Activated CD8-positive, alpha-beta memory T cell treated with anti-CD3 and anti-CD28 coated beads, Interleukin-2, amount 50 U/mL, for 1 hour (primary cell): ENCODE data around the gene RBM20.
A peak's percentile ranks its signal among the peaks of the same experiment; 100 is the strongest.
"Not testable (repeated sequence)": the region's sequence is repeated elsewhere in the genome, so short reads cannot be mapped to it uniquely, and the experiment has no call there.

ENCODE experiments used
- DNase-seq: peaks from one replicate; pipeline ENCODE4 v3.0.0-alpha.2; 2020; ENCODE audit errors: extremely low read depth

The RBM20 gene

DNA sequence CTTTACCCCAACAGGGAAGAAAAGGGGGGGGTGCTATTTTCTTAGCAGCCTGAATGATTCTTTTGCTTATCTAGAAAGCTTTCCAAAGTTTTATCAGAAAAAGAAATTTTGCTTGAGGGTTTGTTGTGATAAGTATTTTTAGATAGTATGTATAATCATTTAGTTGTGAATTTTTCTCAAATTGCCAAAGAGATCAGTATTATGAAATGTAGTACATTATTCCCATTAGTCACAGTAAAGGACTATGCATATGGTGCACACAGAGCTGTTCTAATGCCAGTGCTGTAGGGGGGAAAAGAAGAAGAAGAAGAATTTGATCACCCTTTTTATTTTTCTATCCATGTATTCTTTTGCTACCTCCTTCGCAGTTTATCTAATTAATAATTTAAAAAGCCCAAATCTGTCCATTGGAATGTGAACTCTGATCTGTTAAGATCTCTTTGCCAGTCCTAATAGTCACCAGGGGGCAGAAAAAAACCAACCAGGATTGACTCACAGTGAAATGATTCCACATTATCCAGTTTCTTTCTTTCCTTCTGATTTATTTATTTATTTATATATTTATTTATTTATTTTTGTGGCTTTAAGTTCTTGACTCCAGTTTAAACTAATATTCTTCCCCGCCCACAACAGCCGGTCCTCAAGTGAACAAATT, 4.7 kb downstream of the RBM20 start:
- no peak for DNase-seq

DNA sequence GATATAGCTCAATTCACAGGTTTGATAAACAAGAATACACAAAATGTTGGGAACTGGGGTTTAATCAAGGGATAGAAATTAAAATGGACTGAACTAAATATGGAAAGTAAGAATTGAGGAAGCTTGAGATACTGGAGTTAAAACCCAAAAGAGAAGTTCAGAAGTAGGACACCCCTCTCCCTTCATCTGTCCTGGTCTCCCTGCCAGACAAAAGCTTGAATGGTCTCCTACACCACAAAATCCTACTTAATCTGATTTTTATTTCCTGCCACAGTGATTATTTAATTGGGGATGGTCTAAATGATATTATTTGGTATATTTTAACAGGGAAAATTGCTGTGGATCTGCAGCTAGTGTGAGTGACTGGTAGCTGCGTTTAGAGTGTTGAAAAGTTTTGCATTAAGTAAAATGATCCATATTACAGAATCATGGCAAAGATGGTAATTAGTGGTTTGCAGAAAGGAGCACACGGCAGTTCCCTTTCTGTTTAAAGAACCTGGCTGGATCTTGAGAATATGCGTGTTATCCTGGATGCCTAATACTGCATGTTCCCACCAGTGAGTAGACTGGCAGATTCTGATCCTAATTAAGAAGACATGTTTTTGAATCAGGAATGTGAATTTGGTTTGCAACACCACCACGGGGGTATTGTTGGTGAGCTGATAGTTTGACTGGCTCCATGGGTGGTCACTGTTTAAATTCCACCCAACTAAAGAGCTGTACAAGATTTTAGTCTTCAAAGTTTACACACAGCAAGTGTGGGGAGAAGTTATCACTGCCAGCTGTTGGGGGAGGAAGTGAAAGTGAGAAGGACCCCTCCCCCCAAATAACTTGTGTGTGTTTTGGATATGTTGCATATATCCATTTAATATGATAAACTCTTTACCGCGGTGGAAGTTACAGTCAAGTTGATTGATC, 5.5 kb downstream of the RBM20 start:
- DNase-seq = no peak

DNA sequence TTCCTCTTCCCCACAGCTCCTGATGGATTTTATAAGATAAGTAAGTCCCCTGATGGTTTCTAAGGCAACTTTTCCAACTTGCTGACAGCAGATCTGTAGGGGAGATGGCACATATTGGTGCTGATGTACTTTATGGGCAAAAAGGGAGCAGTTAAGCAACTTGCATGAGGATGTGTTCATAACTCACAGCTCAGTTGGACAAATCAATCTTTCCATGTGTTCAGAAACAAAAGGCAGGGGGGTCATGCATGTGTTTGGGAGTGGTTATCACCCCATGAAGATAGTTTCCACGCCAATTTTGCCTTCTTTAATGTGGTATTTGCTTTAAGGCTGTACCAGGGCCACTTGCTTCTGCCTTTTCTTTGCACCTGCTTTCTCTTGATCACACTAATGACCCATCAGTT, 6.1 kb downstream of the RBM20 start:
- DNase-seq = no peak

GRCh38 chr10:110651044-110651958, 7.2 kb downstream of the RBM20 start:
- DNase-seq = no peak

DNA sequence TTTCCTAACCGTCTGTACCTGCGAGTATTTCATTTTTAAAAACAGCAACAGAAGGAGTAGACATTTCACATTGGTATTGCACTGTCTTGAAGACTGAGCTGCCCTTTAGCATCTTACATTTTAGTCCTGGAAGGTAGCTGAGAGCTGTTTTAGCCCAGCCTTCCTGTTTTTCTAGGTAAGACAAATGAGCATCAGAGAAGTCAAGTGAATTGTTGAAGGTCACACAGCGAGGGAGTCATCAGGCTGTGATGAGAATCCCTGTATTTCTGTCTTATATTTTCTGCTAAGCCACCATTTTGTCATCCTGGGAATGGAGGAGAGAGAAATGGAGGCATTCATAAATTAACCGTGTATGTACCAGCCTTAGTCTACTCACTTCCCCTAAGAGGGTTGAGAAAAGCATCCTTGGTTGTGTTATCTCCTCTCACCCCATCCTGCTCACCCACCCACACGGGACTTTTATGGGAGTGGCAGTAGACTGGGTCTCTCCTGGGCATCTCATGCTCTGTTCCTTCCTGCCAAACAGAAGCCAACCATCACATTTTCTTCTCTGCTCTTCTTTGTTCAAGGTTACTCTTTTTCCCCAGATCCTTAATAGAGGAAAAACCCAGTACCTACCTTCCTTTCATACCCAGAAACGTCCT, 8.5 kb downstream of the RBM20 start:
- no peak for DNase-seq

DNA sequence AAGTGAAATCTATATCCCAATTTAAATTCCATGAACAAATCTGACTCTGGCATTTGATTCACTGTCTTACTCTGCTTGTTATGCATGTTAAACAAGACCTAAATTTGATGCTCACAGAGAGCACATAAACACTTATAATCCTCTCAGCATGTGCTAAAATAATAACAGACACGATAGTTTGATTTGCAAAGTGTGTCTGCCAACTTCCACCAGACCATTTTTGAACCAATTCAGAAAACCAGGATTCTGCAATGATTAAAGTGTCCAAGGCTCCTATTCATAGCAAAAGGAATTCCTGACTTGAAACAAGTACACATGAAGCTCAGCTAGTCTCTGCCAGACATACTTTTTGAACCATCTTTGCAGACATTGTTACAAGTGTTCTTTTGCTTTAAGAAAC, 11.2 kb downstream of the RBM20 start:
- no peak for DNase-seq

DNA sequence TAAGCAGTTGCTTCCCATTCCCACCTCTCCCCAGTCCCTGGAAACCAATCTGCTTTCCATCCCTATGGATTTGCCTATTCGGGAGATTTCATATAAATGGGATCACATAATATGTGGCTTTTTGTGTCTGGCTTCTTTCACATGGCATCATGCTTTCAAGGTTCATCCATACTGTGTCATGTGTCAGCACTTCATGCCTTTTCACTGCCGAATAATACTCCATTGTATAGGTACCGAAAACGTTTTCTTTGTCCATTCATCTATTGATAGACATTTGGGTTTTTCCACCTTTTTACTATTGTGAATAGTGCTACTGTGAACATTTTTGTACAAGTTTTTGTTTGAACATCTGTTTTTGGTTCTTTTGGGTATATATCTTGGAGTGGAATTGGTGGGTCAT, 12.5 kb downstream of the RBM20 start:
- DNase-seq = no peak

GRCh38 chr10:110657973-110658691, 14.0 kb downstream of the RBM20 start:
- no peak for DNase-seq

- DNase-seq = no peak
Measured at GRCh38 chr10:110659558-110659957, 15.4 kb downstream of the RBM20 start.

- not testable (repeated sequence) for DNase-seq
Measured at GRCh38 chr10:110660289-110660688, 16.2 kb downstream of the RBM20 start.

- no peak for DNase-seq
Measured at GRCh38 chr10:110661292-110661691, 17.2 kb downstream of the RBM20 start.

DNA sequence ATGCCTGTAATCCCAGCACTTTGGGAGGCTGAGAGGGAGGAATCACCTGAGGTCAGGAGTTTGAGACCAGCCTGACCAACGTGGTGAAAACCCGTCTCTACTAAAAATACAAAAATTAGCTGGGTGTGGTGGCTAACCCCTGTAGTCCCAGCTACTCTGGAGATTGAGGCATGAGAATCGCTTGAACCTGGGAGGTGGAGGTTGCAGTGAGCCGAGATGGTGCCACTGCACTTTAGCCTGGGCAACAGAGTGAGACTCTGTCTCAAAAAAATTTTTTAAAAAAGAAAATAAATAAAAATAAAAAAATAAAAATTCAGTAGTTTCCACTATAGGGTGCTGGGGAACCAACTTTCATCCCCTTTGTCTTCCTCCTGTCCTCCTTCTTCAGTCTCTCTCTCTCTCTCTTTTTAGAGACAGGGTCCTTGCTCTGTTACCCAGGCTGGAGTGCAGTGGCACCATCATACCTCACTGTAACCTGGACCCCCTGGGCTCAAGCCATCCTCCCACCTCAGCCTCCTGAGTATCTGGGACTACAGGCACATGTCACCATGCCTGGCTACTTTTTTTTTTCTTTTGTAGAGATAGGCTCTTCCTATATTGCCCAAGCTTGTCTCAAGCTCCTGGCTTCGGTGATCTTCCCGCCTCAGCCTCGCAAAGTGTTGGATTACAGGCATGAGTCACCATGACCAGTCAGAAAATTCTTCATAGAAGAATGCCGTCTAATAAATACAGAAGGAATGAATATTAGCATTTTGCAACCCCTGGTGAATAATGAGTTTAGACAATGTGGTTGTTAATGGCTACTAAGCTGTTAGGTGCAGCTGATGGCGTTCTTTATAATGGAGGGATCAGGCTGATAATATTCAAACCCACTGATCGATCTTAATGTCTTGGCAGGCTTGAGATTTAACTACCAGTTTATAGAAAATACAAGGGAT, 20.6 kb downstream of the RBM20 start:
- no peak for DNase-seq

GRCh38 chr10:110666259-110666658, 22.1 kb downstream of the RBM20 start:
- DNase-seq = not testable (repeated sequence)

DNA sequence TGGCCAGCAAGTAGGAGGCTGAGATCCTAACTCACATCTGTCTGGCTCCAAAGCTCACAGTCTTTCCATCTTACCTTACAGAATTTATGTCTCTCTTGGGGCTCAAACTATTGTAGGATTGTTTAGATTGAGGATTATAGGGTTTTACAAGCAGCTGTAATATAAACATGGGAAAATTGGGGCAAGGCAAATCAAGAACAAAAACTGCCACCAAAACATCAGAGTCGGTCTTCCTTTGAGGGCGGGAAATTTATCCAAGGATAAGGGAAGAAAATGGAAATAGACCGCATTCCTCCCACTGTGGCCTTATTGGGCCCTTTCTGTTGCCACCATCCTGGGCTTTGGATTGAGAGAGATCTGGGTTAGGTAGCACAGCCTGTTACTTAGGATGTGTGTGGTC, 22.5 kb downstream of the RBM20 start:
- no peak for DNase-seq

GRCh38 chr10:110667620-110668343, 23.6 kb downstream of the RBM20 start:
- no peak for DNase-seq

DNA sequence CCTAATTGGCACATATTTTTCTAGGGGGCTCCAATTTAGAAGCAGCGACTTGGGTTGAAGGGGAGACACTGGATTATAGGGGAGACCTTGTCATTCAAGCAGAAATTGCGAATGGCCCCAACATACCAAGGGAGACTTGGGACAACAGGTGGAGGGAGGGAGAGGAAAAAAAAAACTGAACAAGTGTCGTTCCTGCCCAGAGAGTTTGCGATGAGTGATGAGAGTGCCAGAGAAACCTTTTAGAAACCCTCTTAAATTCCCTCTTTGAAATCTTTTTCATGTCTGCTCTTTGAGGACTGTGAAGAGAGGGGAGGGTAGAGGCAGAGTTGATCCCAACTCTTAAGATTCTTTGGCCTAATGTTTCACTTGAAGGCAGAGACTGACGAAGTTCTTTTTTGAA, 24.3 kb downstream of the RBM20 start:
- DNase-seq = no peak

DNA sequence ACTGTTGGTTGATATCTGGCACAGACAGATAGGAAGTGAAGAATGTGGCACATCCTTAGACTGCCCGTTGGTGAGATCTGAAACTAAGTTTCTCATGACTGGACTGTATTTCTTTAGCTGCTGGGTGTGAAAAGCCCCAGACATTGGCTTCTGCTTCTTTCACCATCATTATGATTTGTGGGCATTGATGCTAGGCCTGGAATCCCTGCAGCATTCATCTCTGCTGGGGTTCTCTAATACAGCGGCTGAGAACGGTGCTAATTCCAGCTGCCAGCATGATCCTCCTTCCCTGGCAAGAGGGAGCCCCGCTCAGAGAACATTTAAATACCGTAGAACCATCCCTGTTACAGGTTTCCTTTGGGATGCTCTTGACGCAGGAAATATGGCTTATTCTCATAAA, 26.2 kb downstream of the RBM20 start:
- DNase-seq = no peak

DNA sequence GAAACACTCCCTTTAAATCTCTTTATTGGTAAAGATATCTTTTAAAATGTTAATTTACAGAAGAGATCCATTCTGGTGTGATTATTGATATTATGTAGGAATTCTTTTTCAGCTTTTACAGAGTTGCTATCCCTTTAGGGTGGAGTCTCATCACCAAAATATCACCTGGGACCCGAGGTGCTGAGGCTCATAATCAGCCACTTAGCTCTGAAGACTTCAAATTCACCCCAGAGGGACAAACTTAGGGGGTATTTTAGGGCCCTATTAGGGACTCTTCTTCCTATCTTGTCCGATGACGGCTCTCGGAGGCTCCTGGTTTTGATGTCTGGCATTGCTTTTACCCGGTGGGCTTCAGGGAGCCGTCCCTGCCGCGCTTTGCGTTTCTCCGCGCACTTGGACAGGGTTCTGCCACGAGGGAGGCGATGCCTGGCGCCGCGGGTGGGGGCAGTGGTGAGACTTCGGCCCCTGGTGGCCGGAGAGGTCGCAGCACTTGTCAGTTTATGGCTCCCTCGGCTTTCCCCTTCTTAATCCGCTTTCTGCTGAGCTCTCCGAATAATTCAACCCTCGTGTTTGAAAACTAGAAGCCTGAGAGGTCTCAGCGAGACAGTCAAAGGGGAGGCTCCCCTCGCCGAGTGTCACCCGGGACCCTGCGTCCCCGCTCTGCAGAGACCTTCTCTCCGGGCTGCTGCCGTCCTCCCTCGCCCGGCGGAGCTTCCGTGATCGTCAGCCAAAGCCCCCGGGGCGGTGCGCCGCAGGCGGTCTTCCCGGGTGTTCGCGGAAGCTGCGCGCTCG, 27.8 kb downstream of the RBM20 start:
- DNase-seq = peak; percentile 18

GRCh38 chr10:110672580-110672919, 28.4 kb downstream of the RBM20 start:
- no peak for DNase-seq
